ENCODE results near the gene PBOV1.

The PBOV1 gene

DNA sequence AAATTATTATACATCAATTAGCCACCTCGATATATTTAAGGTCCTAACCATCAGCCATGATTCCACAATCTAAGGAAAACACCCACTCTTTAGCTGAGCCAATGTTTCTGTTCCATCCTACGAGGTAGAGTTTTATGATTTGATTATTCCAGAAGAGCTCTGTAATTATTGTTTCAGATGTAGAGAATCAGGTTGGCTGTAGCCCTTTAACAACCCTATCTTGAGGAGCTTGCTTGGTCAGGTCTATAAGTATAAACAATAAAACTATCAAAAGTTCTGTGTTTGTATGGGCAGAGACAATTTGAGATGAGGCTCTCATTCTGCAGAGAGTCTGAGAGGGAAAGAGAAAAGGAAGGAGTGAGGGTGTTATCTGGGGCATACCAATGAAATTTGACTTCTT is at the start of gene PBOV1:
Gene PBOV1, minus strand, starts transcription at position 43 of the 400 bp plus-strand sequence. CDS start 96 bp downstream, outside the sequence.
- DNase-seq, result no peak

DNA sequence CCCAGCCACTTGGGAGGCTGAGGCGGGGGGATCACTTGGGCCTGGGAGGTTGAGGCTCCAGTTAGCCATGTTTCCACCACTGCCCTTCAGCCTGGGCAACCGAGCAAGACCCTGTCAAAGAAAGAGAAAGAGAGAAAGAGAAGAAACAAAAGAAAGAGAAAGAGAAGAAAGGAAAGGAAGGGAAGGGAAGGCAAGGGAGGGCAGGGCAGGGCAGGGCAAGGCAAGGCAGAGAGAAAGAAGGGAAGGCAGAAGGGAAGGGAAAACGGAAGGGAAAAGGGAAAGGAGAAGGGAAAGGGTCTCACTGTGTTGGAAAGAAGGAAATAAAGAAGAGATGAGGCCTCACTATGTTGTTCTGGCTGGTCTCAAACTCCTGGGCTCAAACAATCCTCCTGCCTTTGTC is 47.8 kb upstream of the PBOV1 start:
- DNase-seq, result no peak

DNA sequence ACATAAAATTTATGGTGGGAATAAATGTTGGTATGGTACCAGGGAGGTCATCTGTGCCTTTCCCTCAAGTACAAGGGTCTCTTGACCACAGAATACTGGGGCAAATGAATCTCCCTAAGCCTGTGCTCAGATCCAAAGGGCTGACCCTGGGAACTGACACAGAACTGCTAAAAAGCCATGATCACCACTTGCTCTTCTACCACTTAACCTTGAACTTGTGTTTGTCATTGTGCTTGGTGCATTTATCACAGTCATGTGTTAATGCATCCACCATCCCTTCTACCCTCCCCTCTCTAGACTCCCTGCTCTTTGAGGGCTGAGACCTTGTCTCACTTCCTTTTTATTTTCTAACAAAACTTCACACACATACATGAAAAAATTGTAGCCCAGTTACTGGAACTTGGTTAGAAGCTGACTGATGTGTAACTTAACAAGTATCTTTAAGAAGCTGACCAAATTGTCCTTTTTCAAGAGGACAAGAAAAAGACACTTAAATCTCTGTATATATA is 46.1 kb upstream of the PBOV1 start:
- no peak for DNase-seq

DNA sequence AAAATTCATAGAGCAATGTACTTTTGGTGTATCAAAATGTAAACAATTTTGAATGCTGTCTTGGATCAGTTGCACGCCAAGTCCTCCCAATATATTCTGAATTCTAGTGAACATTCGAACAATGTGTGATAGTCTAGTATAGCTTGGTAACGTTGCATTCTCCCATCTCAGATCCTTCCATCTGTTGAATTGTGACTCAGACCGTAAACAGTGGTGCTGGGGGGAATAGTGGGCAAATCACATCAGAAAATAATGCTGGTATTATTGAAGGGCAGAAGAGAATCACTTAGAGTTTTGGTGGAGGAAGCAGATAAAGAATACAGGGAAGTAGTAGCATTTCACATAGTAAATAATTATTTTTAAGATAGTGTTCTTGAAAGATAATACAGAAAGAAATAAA is 45.7 kb upstream of the PBOV1 start:
- DNase-seq, result no peak

DNA sequence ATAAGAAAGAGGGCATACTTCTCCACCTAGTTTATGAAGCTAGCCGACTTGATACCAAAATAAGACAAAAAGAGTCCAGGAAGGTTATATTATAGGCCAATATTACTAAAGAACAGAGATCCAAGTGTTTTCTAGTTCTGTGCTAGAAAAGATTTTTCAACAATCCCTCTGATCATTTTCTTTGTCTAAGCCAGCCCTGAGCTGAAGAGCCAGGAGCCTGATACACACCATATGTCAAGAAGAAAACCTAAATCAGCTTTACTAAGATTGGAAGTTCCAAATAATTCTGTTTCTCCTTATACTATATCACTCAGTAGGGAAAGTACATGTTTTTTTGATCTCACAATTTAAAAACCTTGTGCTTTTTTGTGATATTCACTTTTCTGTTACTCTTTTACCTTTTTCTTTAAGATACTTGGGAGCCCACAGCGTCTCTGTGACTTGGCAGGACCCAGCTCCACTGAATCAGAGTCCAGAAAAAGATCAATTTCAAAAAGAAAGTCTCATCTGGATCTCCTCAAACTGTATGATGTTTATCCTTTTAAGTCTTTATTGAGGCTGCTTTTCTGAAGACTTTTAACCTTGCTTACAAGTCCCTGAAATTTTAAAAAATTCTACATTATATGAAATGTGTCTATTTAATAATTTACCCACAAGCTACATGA is 43.0 kb upstream of the PBOV1 start:
- DNase-seq, result no peak

DNA sequence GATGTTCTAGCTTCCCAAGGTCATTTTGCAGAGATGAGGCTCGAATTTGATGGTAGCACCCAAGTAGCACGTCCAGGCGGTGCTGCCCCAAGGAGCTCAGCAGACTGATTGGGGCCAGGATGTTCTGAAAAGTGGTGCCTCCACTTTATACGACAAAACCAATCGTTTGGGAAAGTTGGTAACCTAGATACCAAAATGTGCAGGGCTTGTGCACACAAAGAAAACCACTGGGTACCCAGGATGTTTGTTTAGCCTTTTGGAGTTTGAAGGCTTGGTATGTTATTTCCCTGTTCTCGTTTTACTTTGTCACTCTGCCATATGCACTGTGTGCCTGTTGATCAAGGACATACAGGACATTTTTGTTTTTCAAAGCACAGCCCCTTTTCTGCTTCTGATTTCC is 40.7 kb upstream of the PBOV1 start:
- DNase-seq, result no peak

DNA sequence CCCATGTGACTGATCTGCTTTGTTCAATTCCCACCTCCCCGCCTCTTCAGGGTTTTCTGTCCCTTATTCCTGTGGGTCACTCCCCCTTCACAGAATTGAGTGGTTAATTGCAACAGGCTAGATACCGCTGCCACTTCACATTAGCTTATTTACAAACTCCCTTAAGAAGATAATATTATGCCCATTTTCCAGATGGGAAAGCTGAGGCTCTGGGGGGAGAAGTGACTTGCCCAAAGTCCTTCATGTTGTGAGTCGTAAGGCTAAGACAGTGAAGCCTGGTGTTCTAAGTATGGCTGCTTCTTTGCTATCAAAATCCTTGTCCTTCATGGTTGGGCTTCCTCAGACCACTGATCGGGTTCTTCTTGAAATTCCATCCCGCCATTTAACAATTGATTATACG is 39.9 kb upstream of the PBOV1 start:
- DNase-seq, result no peak

DNA sequence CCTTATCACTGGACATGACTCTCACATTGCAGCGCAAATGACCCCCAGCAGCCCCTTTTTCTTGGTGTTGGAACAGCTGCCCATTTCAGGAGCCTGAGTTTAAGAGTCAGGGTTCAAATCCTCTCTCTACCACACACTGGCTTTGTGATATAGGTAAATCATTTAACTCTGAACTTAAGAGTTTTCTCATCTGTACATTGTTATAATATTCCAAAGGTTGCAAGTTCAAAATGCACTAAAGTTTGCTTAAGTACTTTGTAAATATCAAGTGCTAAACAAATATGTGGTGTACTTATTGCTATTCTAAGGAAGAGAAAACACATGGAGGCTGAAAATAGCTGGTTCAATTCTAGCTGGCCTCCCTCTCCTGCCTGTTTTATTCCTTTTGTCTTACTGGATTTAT is 39.3 kb upstream of the PBOV1 start:
- DNase-seq, result no peak

DNA sequence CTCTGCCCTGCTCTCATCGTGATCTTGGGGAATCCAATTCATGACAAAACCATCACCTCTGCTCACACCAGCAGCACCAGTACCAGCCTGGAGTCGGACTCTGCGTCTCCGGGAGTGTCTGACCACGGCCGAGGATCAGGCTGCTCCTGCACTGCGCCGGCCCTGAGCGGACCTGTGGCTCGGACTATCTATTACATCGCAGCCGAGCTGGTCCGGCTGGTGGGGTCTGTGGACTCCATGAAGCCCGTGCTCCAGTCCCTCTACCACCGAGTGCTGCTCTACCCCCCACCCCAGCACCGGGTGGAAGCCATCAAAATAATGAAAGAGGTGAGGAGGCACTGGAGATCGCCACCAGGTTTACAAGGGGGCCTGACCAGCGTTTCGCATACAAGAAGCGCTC is 37.2 kb upstream of the PBOV1 start:
- DNase-seq, result no peak

DNA sequence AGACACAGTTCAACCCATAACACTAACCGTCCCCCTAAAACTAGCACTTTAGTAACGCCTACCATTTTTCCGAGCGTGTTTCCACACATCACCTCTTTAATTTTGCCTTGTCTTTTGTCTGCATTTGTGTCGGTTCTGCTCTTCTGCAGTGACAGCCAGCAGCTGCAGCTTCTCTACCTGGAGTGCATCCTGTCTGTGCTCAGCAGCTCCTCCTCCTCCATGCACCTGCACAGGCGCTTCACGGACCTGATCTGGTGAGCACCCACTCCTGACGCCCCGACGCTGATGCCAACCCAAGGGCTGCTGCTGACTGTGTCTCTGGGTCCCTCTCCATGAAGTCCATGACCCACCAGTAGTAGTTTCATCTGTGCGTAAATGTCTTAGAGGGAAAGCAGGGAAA is 35.4 kb upstream of the PBOV1 start:
- no peak for DNase-seq

DNA sequence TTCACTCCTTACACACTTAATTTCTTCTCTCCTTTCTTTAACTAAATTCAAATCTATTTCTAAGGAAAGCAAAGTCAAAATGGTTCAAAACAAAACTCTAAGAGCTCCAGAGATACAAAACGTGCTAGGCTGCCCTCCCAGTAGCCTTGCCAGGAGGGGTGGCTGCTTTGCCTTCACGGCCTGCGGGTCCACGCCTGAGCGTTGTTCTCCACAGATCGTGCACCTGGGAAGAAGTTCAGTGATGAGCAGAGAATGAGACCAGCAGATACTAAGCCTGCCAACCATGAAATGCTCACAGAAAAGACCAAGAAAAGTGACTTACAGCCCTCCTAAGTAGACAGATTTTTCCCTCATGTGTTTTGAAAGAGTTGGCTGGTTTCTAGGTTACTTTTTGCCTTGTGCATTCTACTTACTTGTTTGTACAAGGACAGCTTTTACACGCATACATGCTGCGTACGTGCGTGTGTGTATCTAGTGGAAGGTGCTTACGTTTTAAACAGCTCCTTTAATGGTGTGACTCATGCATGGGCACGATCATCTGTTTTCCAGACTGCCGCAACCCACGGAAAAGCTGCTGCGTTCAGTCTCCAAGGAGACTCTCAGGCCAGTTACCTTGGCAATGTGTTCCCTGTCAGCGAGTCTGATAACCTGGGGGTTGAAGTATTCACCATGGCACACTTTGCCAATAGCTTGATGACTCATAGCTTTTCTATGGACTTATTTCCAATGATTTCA is 32.4 kb upstream of the PBOV1 start:
- no peak for DNase-seq

DNA sequence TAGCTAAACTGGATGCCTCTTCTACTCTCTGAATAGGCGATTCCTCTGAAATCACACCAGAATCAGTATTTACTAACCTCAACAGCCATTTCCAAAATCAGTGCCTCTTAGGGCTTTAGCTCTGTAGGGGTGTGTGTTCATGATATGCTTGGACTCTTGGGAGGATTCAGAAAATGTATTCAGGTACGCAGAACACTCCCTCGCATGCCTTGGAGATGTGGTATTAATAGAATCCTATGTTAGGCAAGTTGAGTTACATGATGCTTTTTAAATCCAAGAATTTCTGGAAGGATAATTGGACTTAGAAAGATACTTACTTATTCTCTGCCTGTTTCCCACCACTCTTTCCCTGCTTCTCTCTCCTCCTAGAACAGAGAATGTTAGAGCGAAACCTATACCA is 31.8 kb upstream of the PBOV1 start:
- DNase-seq, result no peak

DNA sequence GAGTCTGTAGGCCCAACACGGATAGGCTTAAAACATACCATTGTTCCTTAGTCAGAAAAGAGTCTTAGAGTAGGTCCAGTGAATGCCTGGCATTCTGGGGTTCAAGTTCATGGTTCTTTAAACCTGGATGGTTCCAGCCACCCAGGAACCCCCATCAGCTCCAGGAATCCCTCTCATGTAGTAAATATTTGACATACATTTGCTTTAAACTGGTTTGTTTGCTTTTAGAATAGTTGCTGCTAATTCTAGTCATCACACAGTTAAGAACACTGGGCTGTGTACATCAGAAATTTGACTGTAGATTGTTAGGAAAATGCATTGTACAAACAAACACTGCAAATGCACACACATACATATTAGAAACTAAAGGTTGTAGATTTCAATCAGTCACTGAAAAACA is 30.6 kb upstream of the PBOV1 start:
- DNase-seq, result no peak

DNA sequence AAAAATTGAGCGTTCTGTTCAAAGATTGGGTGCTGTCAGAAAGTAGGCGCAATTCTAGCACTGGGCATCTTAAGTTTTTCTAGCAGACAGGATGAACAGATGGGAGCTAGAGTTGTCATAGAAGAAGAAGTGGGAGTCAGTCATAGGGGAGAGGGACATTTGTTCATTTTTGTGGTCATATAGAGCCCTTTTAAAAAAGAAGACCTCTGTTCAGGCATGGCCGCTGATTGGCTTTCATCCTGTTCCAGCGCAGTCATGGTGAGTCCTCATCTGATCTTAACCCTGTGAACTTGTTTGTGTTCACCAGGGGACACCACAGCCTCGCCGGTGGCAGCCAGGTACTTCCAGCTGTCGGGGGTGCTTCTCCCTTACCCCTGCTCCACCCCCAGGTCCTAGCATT is 29.7 kb upstream of the PBOV1 start:
- no peak for DNase-seq

DNA sequence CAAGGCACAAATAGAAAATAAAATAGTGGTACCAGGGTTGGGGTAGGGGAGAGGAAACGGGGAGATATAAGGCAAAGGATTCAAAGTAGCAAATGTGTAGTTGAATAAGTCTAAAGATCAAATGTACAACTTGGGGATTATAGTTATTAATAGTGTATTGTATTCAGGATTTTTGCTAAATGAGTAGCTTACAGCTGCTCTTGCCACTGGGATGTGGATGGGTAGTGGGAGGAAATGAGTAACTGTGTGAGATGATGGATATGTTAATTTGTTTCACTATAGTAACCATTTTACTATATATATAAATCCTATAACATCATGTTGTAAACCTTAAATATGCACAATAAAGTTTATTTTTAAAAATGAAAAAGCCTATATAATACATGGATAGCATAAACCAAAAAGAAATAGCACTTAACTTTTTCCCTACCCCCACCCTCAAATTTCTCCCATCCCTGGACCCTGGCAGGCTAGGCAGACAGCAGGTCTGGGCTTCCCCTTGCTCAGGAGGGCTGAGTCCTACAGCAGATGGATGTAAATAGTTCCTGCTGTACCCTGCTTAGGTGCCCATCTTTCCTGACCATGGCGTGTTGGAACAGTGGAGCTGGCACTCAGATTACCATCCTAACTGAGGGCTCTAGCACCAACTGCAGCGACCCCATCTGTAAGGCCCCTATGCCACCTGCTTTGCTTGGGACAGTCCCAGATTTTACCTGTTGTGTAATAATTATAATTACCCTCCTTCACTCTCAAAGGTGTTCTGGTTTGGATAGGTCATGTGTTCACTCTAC is 28.6 kb upstream of the PBOV1 start:
- DNase-seq, result no peak

DNA sequence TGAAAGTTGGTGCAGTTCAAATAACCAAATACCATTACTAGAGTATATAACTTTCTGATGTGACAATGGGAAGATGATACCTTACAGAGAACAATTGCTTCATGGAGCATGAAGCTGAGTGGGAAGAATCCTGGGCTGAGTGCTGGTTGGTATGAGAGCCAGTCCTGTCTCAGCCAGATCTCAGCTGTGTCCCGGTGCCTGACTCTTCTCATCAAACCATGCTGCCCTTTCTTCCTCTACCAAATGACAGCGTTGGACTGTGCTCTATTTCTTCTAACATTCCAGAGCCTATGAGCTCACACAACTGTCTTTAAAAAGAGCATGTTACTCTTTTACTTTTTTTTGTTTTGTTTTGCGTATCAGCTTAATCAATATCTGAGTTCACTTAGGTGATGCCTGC is 27.5 kb upstream of the PBOV1 start:
- DNase-seq, result no peak

DNA sequence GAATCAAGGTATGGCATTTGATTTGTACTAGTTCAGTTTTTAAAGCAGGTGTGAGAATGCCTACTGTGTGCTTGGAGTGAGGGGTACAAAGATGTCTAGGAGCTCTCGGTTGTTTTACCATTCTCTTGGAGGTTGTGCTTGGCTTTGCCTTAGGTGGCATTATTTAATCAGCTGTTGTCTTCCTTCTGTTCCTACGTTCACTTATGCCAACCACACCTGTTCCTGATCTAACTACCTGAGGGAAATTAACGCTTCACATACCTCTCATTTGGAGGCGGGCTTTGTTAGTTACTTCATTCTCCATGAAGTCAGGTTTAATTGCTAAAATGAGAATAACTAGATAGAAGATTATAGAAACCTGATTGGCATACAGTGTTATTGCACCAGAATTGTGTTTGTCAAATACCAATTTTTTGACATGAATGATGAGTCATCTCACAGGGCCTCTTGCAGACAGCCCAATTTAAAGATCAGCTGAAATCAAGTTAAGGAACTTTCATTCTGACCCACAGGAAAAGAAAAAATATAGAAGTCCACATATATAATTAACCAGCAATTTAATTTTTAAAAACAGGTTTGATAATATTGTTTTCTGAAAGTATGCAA is 24.8 kb upstream of the PBOV1 start:
- DNase-seq, result no peak

DNA sequence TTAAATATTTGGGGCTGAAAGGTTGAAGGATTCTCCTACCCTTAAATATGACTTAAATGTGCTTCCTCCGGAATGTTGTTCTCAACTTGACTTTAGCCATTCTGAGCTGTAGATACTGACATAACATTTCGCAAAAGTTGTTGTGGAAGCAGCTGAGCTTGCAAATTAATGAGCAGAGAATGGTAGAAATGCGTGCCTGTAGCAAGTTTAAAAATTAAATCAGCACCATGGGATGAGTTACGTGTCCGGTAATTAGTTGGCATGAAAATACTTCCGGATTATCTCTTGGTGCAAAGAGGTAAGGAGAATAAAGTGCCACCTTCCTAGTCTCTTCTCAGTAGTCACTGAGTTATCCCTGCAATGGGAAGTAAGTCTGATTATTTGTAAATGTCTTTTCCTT is 23.6 kb upstream of the PBOV1 start:
- no peak for DNase-seq

DNA sequence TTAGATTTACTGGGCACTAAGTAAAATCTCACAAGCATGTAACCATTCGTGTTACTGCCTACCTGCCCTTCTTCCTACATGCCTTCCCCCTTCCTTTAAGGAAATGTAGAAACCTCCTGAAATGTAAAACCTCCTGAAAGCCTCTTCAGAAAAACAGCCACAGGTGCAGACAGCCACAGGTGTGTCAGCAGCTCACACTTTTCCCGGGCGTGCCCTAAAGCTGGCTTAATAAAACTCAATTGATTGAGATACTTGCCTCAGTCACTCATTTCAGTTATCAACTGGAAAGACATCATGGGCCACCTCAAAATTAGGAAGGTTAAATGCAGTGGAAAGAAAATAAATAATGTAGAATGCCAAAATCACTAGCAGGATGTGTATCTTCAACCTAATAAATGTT is 23.1 kb upstream of the PBOV1 start:
- DNase-seq, result no peak

DNA sequence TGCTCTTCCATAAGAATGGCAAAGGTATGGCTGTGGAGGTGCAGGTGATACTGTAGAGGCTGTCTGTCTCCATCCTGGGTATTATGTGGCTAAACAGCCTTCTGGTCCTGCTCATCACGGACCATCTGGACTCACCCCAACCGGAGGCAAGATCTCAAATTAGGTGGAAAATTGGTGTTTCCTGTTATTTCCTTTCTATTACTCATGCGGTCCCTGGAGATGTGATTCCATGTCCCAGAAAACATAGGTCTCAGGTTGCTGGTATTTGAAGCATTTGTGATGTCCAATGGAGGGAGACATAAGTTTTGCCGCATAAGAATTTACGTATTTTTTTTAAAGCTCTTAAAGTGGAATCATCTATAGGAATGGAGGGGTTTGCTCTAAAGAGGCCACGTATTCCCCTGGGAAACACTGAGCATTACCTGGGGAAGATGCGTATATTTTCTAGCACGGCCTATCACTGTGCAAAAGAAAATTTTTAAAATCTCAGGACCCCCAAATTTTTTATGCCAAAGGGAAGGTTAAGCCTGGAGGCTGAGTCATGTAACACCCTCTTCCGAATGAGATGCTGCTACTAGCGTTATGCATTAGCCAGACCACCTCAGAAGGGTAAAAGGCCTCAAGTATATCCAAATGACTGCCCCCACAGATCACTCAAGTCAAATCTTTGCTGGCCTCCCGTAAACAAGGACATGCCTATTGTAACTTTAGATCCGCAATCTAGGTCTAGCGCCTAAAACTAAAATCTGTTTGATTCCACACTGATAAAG is 22.4 kb upstream of the PBOV1 start:
- DNase-seq, result no peak

DNA sequence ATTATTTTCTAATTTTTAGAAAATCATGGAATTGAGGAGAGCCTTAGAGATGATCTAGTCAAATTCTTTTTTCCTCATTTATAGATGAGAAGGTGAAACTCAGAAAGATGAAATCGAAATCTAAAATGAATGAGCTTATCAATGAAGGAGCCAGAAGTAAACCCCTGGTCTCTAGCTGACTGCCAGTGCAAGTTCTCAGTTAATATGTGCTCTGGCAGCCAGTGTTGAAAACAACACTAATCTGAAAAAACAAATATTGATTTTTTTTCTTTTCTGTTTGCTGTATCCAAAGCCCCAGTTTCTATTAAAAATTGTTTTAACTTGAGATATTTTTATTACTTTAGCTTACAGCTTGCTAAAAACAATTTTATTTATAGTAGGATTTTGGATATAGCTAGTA is 21.5 kb upstream of the PBOV1 start:
- no peak for DNase-seq

DNA sequence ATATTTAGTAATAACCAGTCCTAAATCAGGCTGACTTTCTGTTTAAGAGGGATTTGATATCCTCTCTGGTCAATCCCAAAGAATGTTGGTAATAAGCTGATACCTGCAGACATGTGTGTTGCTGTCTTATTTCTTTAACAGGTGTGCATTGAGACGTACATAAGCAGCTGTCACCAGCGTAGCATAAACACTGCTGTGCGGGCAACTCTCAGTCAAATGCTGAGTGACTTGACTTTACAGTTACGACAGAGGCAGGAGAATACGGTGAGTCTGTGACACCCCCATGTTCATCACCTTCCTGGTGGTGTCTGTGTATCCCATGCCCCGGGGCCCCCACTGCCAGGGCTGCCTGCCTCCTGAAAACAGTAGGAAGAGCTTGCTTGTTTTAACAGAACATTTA is 20.1 kb upstream of the PBOV1 start:
- DNase-seq, result no peak

DNA sequence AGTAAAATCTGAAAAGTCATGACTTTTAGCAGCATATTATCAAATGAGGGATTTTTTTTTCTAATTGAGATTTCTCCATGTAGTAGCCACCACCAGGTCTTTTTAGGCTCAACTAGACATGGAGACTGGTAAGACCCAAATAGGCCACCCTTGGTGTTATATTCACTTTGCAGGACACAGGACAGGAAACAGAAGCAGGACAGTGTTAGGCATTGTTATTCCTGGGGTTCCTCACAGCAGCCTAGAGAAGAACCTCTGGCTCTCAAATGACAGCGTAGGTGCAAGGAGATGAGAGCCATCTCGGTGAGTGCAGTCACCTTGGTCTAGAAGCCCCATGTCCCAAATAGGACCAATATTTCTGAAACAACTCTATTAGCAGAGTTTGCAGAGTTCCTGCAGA is 19.2 kb upstream of the PBOV1 start:
- no peak for DNase-seq
